ES-I3 (cell line): ENCODE measurements around the gene NCF2.
A peak's percentile ranks its signal among the peaks of the same experiment; 100 is the strongest.
"Not testable (repeated sequence)": the region's sequence is repeated elsewhere in the genome, so short reads cannot be mapped to it uniquely, and the experiment has no call there.

Source experiments
- H3K36me3 ChIP-seq: 2 replicates; pipeline ENCODE4 v1.6.1; 2013; ENCODE audit warnings: mild to moderate bottlenecking, low read length, control low read depth, moderate library complexity; ENCODE audit not compliant: insufficient read depth
- H3K4me1 ChIP-seq: 2 replicates; pipeline ENCODE4 v1.6.1; 2013; ENCODE audit warnings: mild to moderate bottlenecking, control low read depth, low read length; ENCODE audit not compliant: insufficient read depth
- H3K9ac ChIP-seq: 2 replicates; pipeline ENCODE4 v1.6.1; 2013; ENCODE audit warnings: low read depth, mild to moderate bottlenecking, low read length, moderate library complexity
- H3K9me3 ChIP-seq: 2 replicates; pipeline ENCODE4 v1.6.1; 2013; ENCODE audit warnings: mild to moderate bottlenecking, low read length, moderate library complexity; ENCODE audit not compliant: control insufficient read depth, insufficient read depth

The NCF2 gene

GRCh38 chr1:183590244-183591191 lies at the start of gene NCF2:
Gene NCF2, minus strand, starts transcription at chr1:183590459. Its CDS starts 130 bp downstream, at chr1:183590329.
- Histone ChIP-seq H3K4me1 (peaks cover 9% of the 10 kb centered on the region), H3K9ac (no peak within 1 kb of the TSS), H3K36me3 (no peaks in the 10 kb centered on the region), H3K9me3 (no peaks in the 10 kb centered on the region)

DNA sequence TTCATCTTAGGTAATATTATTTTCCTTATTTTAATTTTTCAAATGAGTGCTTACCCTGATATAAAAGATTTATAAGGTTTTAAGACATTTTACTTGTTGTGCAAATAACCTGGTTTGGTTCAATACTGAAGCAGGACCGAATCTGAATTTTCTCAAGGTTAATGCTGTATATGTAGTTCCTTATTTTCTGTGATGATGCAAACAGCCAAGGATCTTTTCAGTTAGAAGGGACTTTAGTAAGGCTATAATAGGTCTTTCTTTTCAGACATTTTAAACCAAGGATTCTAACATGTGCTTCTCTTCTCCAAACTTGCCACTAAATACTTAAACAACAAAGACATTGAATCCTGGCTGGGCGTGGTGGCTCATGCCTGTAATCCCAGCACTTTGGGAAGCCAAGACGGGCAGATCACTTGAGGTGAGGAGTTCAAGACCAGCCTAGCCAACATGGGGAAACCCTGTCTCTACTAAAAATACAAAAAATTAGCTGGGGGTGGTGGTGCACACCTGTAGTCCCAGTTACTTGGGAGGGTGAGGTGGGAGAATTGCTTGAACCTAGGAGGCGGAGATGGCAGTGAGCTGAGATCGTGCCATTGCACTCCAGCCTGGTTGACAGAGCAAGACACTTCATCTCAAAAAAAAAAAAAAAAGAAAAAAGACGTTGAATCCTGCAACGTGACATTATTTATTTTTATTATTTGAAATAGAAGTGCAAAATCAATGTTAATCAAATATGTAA lies 48.6 kb upstream of the NCF2 start:
- no peaks in the 10 kb centered on the region for H3K36me3 ChIP-seq
- H3K9me3 ChIP-seq, result no peaks in the 10 kb centered on the region
- H3K9ac ChIP-seq, result no peak overlapping the region
- H3K4me1 ChIP-seq, result no peaks in the 10 kb centered on the region

DNA sequence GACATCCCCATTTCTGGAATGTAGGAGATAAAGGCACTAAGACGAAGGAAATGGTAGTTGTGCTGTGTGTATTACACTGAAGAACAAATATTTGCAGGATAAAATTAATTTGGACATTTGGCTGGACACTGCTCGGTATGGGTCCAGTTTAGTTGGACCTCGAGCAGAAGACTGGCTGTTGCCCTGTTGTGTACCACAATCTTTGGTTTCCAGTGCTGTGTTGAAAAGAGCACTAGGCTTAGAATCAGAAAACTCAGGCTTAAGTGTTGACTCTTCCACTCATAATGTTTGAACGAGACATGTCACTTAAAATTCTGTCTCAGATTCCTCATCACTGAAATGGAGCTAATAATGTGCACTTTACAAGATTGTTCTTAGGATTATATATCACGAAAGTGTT lies 46.5 kb upstream of the NCF2 start:
- Histone ChIP-seq H3K9me3 (no peaks in the 10 kb centered on the region), H3K4me1 (no peaks in the 10 kb centered on the region), H3K9ac (no peak overlapping the region), H3K36me3 (no peaks in the 10 kb centered on the region)

GRCh38 chr1:183636334-183636682 lies 46.0 kb upstream of the NCF2 start:
- Histone ChIP-seq H3K9ac (peak overlapping the region; percentile 93; the same call in 1 of the 2 replicates), H3K4me1 (no peaks in the 10 kb centered on the region)

GRCh38 chr1:183635606-183636333 lies 45.5 kb upstream of the NCF2 start, which contains the start of gene ARPC5:
Gene ARPC5, minus strand, starts transcription at chr1:183635783. Its CDS starts 124 bp downstream, at chr1:183635659.
- H3K9me3 ChIP-seq, result no peaks in the 10 kb centered on the region
- no peaks in the 10 kb centered on the region for H3K4me1 ChIP-seq
- no peaks in the 10 kb centered on the region for H3K36me3 ChIP-seq
- H3K9ac ChIP-seq, result peak within 1 kb of the TSS; percentile 93

More at GRCh38 chr1:183636334-183636682, 46.0 kb upstream of the NCF2 start:
- Histone ChIP-seq H3K9me3 (no peaks in the 10 kb centered on the region), H3K36me3 (no peaks in the 10 kb centered on the region)

DNA sequence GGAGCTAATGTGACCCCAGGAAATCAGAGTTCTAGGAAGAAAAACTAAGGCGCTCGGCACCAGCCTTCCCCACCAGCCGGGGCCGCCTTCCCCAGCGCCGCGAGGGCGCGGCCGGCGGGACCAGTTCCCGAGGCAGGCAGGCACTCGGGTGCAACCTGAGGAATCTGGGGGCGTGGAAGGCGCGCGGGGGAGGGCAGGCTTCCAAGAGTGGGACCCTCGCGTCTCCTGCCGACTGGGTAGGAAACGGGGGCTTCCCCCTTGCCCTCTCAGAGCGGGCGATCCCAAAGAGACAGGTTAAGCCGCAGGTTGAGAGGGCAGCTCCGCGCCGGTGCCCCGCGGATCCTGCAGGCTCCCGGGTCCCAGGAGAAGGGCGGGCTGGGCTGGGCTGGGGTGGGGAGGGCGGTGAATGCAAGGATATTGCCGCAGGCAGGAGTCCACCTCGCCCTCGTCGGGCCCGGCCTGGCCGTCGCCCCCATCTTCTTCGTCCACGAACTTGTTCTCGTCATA lies 44.9 kb upstream of the NCF2 start:
- Histone ChIP-seq H3K36me3 (no peaks in the 10 kb centered on the region), H3K4me1 (no peaks in the 10 kb centered on the region), H3K9ac (peak overlapping the region; percentile 93), H3K9me3 (no peaks in the 10 kb centered on the region)

DNA sequence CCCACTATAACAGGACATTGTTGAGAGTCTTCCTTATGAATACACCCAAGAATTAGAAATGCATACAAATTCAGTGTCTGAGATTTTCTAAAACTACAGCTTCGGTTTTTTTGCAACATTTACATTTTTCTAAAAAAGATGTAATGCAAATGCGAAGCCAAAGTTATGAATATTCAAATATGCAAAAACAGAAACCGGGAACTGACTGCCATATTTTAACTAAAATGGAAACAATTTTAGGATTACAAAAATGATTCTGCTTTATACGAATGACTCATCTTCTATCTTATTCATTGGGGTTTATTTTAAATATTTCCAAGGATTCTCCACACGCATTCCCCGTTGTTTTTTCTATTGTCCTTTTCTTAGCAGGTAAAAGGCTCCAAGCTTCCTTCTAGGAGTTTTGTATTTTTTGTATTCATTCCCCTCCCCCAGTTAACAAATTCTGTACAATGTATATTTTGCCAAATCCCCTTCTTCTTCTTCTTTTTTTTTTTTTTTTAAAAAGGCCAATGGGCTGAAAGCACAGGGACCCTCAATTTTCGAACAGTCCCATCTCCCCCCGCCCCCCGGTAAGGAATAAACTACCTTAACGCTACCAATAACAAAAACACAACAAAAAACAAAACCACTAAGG lies 44.3 kb upstream of the NCF2 start:
- Histone ChIP-seq H3K36me3 (no peaks in the 10 kb centered on the region), H3K9ac (peak overlapping the region; percentile 93), H3K9me3 (no peaks in the 10 kb centered on the region), H3K4me1 (no peaks in the 10 kb centered on the region)

- Histone ChIP-seq H3K9me3 (no peaks in the 10 kb centered on the region), H3K36me3 (no peaks in the 10 kb centered on the region), H3K9ac (peak overlapping the region; percentile 93; the same call in 1 of the 2 replicates), H3K4me1 (no peaks in the 10 kb centered on the region)
Measured at GRCh38 chr1:183633676-183634343, 43.6 kb upstream of the NCF2 start.

DNA sequence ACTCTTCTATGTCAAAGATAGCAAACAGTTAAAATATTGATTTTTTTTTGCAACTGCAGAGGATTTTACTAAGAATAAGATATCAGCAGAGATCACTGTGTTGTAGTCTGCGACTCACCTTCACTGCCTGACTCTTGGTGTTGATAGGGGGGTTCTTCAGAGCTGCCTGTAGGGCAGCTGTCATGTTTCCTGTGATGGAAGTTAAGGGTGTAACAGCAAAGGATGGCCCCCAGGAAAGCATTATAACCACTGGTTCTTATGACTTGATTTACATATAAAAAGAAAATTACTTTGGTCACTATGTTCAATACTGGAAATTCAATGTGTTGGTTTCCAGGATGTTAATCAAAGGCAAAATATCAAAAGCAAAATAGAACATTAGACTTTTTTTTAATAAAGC lies 42.7 kb upstream of the NCF2 start:
- no peaks in the 10 kb centered on the region for H3K9me3 ChIP-seq
- no peak overlapping the region for H3K9ac ChIP-seq
- no peaks in the 10 kb centered on the region for H3K36me3 ChIP-seq
- H3K4me1 ChIP-seq, result no peaks in the 10 kb centered on the region

DNA sequence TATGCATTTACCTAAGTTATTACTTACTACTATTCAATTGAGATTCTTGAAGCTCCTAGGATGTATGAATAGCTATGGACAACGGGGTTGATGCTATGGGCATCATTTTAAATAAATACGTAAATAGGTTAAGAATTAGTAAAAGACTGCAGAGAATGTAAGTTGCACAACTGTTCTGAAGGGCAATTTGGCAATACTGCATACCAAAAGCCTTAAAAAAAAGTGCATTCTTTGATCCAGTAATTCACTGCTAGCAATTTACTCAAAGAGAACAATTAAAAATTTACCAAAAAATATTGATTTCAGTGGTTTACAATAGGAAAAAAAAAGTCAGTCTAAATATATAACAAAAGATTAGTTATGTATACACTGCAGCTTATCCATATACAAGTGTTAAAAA lies 41.9 kb upstream of the NCF2 start:
- Histone ChIP-seq H3K9me3 (no peaks in the 10 kb centered on the region), H3K4me1 (no peaks in the 10 kb centered on the region), H3K36me3 (no peaks in the 10 kb centered on the region), H3K9ac (no peak overlapping the region)

DNA sequence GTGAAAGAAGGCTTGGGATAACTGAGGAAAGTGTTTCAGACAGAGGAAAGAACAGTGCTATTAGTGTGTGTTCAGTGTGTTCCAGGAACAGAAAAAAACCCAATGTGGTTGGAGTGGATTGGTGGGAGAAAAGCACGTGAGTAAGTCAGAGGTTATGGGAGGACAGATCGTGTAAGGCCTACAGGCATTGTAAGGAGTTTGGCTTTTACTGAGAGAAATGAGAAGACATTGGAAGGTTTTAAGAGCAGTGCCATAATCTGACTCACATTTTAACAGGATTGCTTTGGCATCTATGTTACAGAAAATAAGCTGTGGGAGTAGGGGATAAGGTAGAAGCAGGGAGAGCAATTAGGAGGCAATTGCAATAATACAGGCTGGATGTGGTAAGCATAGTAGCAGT lies 40.5 kb upstream of the NCF2 start:
- no peaks in the 10 kb centered on the region for H3K4me1 ChIP-seq
- no peak overlapping the region for H3K9ac ChIP-seq
- H3K9me3 ChIP-seq, result no peaks in the 10 kb centered on the region
- H3K36me3 ChIP-seq, result no peaks in the 10 kb centered on the region

DNA sequence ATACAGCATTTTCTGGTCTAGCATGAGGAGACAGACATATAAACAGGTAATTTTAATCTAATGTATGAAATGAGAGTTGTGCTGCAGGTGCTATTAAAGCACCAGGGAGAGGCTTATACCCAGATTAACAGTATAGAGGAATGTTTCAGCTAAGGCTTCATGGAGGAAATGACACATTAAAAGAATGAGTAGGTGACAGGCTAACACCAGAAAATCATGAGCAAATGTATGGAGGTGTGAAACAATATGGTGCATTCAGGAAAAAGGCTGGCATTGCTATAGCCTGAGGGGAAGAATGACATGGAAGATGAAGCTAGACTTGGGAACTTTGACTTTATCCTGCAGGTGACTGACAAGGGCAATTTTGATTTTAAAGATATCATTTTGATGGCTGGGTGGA lies 38.3 kb upstream of the NCF2 start:
- H3K9ac ChIP-seq, result no peak overlapping the region
- H3K4me1 ChIP-seq, result no peaks in the 10 kb centered on the region
- no peaks in the 10 kb centered on the region; the same call in 1 of the 2 replicates for H3K36me3 ChIP-seq
- no peaks in the 10 kb centered on the region for H3K9me3 ChIP-seq

DNA sequence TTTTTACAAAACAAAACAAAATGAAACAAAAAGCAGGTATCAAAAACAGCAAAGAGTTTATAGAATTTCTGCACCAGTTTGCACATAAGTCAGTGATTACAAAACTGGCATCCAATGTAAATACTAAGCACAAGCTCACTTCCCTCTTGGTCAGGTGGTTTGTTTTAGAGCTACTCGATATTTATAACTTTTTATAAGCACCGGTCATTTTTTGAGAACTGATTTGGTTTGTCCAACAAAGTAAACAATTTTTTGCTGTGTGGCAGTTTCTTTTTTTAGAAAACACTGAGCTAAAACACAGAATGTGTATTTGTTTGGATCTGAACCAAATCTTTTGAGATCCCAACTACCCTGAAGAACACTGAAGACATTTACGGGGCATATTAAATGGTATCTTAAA lies 36.0 kb upstream of the NCF2 start:
- not testable (repeated sequence) for H3K36me3 ChIP-seq, H3K9me3 ChIP-seq, H3K4me1 ChIP-seq, H3K9ac ChIP-seq
